ENCODE results near the gene CATSPER3. TPM values are rescaled to one million over a fixed set of nuclear protein-coding genes. Genes with fewer than 3 reads are reported as not detected.

CATSPER3 gene
- total and polyA plus RNA-seq, 4 experiments from 2014 or later, result 0.68 to 1.8 (median 0.94) TPM; not detected in 1

- Mint-ChIP-seq H3K4me3 (no peak overlapping the region), H3K9me3 (no peaks in the 10 kb centered on the region), H3K27me3 (peaks cover 0 to 5% of the 10 kb centered on the region in 2 donors), H3K27ac (no peak overlapping the region), H3K36me3 (peaks cover 7 to 24% of the 10 kb centered on the region in 2 donors), H3K4me1 (no peaks in the 10 kb centered on the region)
- ChIA-PET CTCF (ENCODE audit: partially characterized antibody) (no interaction called here), POLR2A (ENCODE audit: partially characterized antibody) (no interaction called here)
- H3K36me3 ChIP-seq (ENCODE audit: insufficient read depth, low read length), result no peaks in the 10 kb centered on the region
- no peak for DNase-seq
- H3K27ac ChIP-seq (ENCODE audit: low read depth, low read length), result no peak overlapping the region
- H3K27me3 ChIP-seq (ENCODE audit: insufficient read depth, low read length), result no peaks in the 10 kb centered on the region
- H3K4me3 ChIP-seq (ENCODE audit: low read length in 2 of 2), result no peak overlapping the region
- intact Hi-C loops (cut with micrococcal nuclease), result no loop called here
- no peaks in the 10 kb centered on the region for H3K4me1 ChIP-seq (ENCODE audit: insufficient read depth, low read length)
- no peaks in the 10 kb centered on the region for H3K9me3 ChIP-seq (ENCODE audit: control insufficient read depth in 1 of 2, low read length in 2 of 2)
Measured at GRCh38 chr5:135005076-135005475, 37.4 kb downstream of the CATSPER3 start.

- ChIA-PET CTCF (ENCODE audit: partially characterized antibody) (no interaction called here), POLR2A (ENCODE audit: partially characterized antibody) (no interaction called here)
- no peaks in the 10 kb centered on the region for H3K9me3 ChIP-seq (ENCODE audit: control insufficient read depth in 1 of 2, low read length in 2 of 2)
- no peaks in the 10 kb centered on the region for H3K36me3 ChIP-seq (ENCODE audit: insufficient read depth, low read length)
- Mint-ChIP-seq H3K4me1 (no peaks in the 10 kb centered on the region), H3K9me3 (no peaks in the 10 kb centered on the region), H3K4me3 (no peak overlapping the region), H3K36me3 (peaks cover 2 to 22% of the 10 kb centered on the region in 2 donors), H3K27ac (no peak overlapping the region), H3K27me3 (peaks cover 0 to 4% of the 10 kb centered on the region in 2 donors)
- DNase-seq, result no peak
- no peaks in the 10 kb centered on the region for H3K27me3 ChIP-seq (ENCODE audit: insufficient read depth, low read length)
- no peak overlapping the region for H3K27ac ChIP-seq (ENCODE audit: low read depth, low read length)
- H3K4me1 ChIP-seq (ENCODE audit: insufficient read depth, low read length), result no peaks in the 10 kb centered on the region
- intact Hi-C loops (cut with micrococcal nuclease), result no loop called here
- H3K4me3 ChIP-seq (ENCODE audit: low read length in 2 of 2), result no peak overlapping the region
Measured at GRCh38 chr5:135007305-135007704, 39.6 kb downstream of the CATSPER3 start.

- no peak overlapping the region for H3K27ac Mint-ChIP-seq
- Histone ChIP-seq H3K4me1 (ENCODE audit: insufficient read depth, low read length) (no peaks in the 10 kb centered on the region), H3K36me3 (ENCODE audit: insufficient read depth, low read length) (no peaks in the 10 kb centered on the region), H3K27ac (ENCODE audit: low read depth, low read length) (no peak overlapping the region), H3K4me3 (ENCODE audit: low read length in 2 of 2) (no peak overlapping the region), H3K27me3 (ENCODE audit: insufficient read depth, low read length) (no peaks in the 10 kb centered on the region), H3K9me3 (ENCODE audit: control insufficient read depth in 1 of 2, low read length in 2 of 2) (no peaks in the 10 kb centered on the region)
- no peaks in the 10 kb centered on the region for H3K4me1 Mint-ChIP-seq
- POLR2A ChIA-PET (ENCODE audit: partially characterized antibody), result no interaction called here
- no peaks in the 10 kb centered on the region for H3K9me3 Mint-ChIP-seq
- no peak overlapping the region for H3K4me3 Mint-ChIP-seq
- H3K36me3 Mint-ChIP-seq, result peaks cover 2 to 18% of the 10 kb centered on the region in 2 donors
- CTCF ChIA-PET (ENCODE audit: partially characterized antibody), result no interaction called here
- intact Hi-C loops (cut with micrococcal nuclease), result loop anchor here (2.0 kb wide), 1 partner anchor 69 kb away; no protein-coding TSS in a partner anchor
- DNase-seq, result no peak
- no peaks in the 10 kb centered on the region for H3K27me3 Mint-ChIP-seq
Measured at GRCh38 chr5:135007749-135008363, 40.1 kb downstream of the CATSPER3 start.

- Mint-ChIP-seq H3K27ac (no peak overlapping the region), H3K4me1 (no peaks in the 10 kb centered on the region), H3K27me3 (no peaks in the 10 kb centered on the region), H3K9me3 (no peaks in the 10 kb centered on the region), H3K4me3 (no peak overlapping the region), H3K36me3 (peaks cover 2 to 18% of the 10 kb centered on the region in 2 donors)
- H3K27ac ChIP-seq (ENCODE audit: low read depth, low read length), result no peak overlapping the region
- H3K4me1 ChIP-seq (ENCODE audit: insufficient read depth, low read length), result no peaks in the 10 kb centered on the region
- POLR2A ChIA-PET (ENCODE audit: partially characterized antibody), result no interaction called here
- intact Hi-C loops (cut with micrococcal nuclease), result loop anchor here (2.0 kb wide), 1 partner anchor 70 kb away; no protein-coding TSS in a partner anchor
- DNase-seq, result no peak
- CTCF ChIA-PET (ENCODE audit: partially characterized antibody), result no interaction called here
- no peaks in the 10 kb centered on the region for H3K36me3 ChIP-seq (ENCODE audit: insufficient read depth, low read length)
- H3K27me3 ChIP-seq (ENCODE audit: insufficient read depth, low read length), result no peaks in the 10 kb centered on the region
- no peaks in the 10 kb centered on the region for H3K9me3 ChIP-seq (ENCODE audit: control insufficient read depth in 1 of 2, low read length in 2 of 2)
- H3K4me3 ChIP-seq (ENCODE audit: low read length in 2 of 2), result no peak overlapping the region
Measured at GRCh38 chr5:135008556-135008955, 40.8 kb downstream of the CATSPER3 start.

- H3K4me3 Mint-ChIP-seq, result no peak overlapping the region
- ChIA-PET CTCF (ENCODE audit: partially characterized antibody) (no interaction called here), POLR2A (ENCODE audit: partially characterized antibody) (no interaction called here)
- intact Hi-C loops (cut with micrococcal nuclease), result loop anchor here (2.0 kb wide), 1 partner anchor 70 kb away; no protein-coding TSS in a partner anchor
- no peaks in the 10 kb centered on the region for H3K4me1 Mint-ChIP-seq
- Histone ChIP-seq H3K27ac (ENCODE audit: low read depth, low read length) (no peak overlapping the region), H3K27me3 (ENCODE audit: insufficient read depth, low read length) (no peaks in the 10 kb centered on the region), H3K4me3 (ENCODE audit: low read length in 2 of 2) (no peak overlapping the region), H3K9me3 (ENCODE audit: control insufficient read depth in 1 of 2, low read length in 2 of 2) (no peaks in the 10 kb centered on the region), H3K4me1 (ENCODE audit: insufficient read depth, low read length) (no peaks in the 10 kb centered on the region), H3K36me3 (ENCODE audit: insufficient read depth, low read length) (no peaks in the 10 kb centered on the region)
- peak overlapping the region in 1 of 7 donors; percentile 15 for H3K27ac Mint-ChIP-seq
- H3K36me3 Mint-ChIP-seq, result peaks cover 2 to 13% of the 10 kb centered on the region in 2 donors
- DNase-seq, result no peak
- H3K27me3 Mint-ChIP-seq, result no peaks in the 10 kb centered on the region
- H3K9me3 Mint-ChIP-seq, result no peaks in the 10 kb centered on the region
Measured at GRCh38 chr5:135008981-135009735, 41.5 kb downstream of the CATSPER3 start.

- H3K4me1 ChIP-seq (ENCODE audit: insufficient read depth, low read length), result no peaks in the 10 kb centered on the region
- Mint-ChIP-seq H3K4me3 (no peak overlapping the region), H3K27ac (no peak overlapping the region), H3K4me1 (no peaks in the 10 kb centered on the region), H3K36me3 (peaks cover 2 to 5% of the 10 kb centered on the region in 2 donors), H3K27me3 (no peaks in the 10 kb centered on the region), H3K9me3 (no peaks in the 10 kb centered on the region)
- CTCF ChIA-PET (ENCODE audit: partially characterized antibody), result no interaction called here
- POLR2A ChIA-PET (ENCODE audit: partially characterized antibody), result no interaction called here
- DNase-seq, result no peak
- H3K9me3 ChIP-seq (ENCODE audit: control insufficient read depth in 1 of 2, low read length in 2 of 2), result no peaks in the 10 kb centered on the region
- H3K4me3 ChIP-seq (ENCODE audit: low read length in 2 of 2), result no peak overlapping the region
- intact Hi-C loops (cut with micrococcal nuclease), result loop anchor here (2.0 kb wide), 1 partner anchor 71 kb away; no protein-coding TSS in a partner anchor
- no peaks in the 10 kb centered on the region for H3K27me3 ChIP-seq (ENCODE audit: insufficient read depth, low read length)
- H3K27ac ChIP-seq (ENCODE audit: low read depth, low read length), result no peak overlapping the region
- H3K36me3 ChIP-seq (ENCODE audit: insufficient read depth, low read length), result no peaks in the 10 kb centered on the region
Measured at GRCh38 chr5:135009736-135010501, 42.2 kb downstream of the CATSPER3 start.

Data from CD4-positive, alpha-beta memory T cell (primary cell).